OCI-LY3 (cell line): Measurements from ENCODE around the gene OBP2B.
"Not testable (repeated sequence)": the region's sequence is repeated elsewhere in the genome, so short reads cannot be mapped to it uniquely, and the experiment has no call there.

Experiments
- H2AFZ ChIP-seq: fragments of 200-600, 300-600 bp; shearing (Covaris generic); 2 replicates; pipeline ENCODE4 v1.6.0; 2014; ENCODE audit warnings: antibody characterized with exemption, low read depth, low read length
- H3K27ac ChIP-seq: fragments of 200-600, 300-600 bp; sonication (generic); 2 replicates; pipeline ENCODE4 v1.5.1; 2014; ENCODE audit warnings: mild to moderate bottlenecking, low read length, moderate library complexity, mixed read lengths
- H3K27me3 ChIP-seq: fragments of 200-600, 300-600 bp; sonication (generic); 2 replicates; pipeline ENCODE4 v1.6.1; 2014; ENCODE audit warnings: low read depth, low read length, mixed read lengths
- H3K36me3 ChIP-seq: fragments of 200-600, 300-600 bp; sonication (generic); replicated peaks from 2 replicates; pipeline ENCODE3; 2014; ENCODE audit warnings: low read depth, low read length, mixed read lengths
- H3K4me1 ChIP-seq: fragments of 300-600, 200-600 bp; sonication (generic); 2 replicates; pipeline ENCODE4 v1.6.1; 2014; ENCODE audit warnings: low read length, mixed read lengths
- H3K4me2 ChIP-seq: fragments of 200-600, 300-600 bp; sonication (generic); 2 replicates; pipeline ENCODE4 v1.6.1; 2014; ENCODE audit warnings: low read length, mixed read lengths
- H3K4me3 ChIP-seq: fragments of 300-600, 200-600 bp; sonication (generic); 2 replicates; pipeline ENCODE4 v1.5.1; 2014; ENCODE audit warnings: antibody characterized with exemption, mild to moderate bottlenecking, low read length, moderate library complexity
- H3K79me2 ChIP-seq: fragments of 300-600, 200-600 bp; shearing (Covaris generic); 2 replicates; pipeline ENCODE4 v1.6.1; 2014; ENCODE audit warnings: mild to moderate bottlenecking, low read length, mixed read lengths
- H3K9ac ChIP-seq: fragments of 300-600, 200-600 bp; shearing (Covaris generic); 2 replicates; pipeline ENCODE4 v1.6.0; 2014; ENCODE audit warnings: mild to moderate bottlenecking, low read length, moderate library complexity
- H3K9me3 ChIP-seq: fragments of 200-600, 300-600 bp; shearing (Covaris generic); 2 replicates; pipeline ENCODE4 v1.6.1; 2014; ENCODE audit warnings: low read length, mixed read lengths; ENCODE audit not compliant: insufficient read depth
- H4K20me1 ChIP-seq: fragments of 200-600, 300-600 bp; sonication (generic); 2 replicates; pipeline ENCODE4 v1.6.1; 2016; ENCODE audit warnings: low read length, mixed read lengths; ENCODE audit not compliant: insufficient read depth
- CTCF ChIP-seq: fragments of 200-600, 300-600 bp; sonication (generic); IDR thresholded peaks from 2 replicates; pipeline ENCODE4 v1.5.1; 2014; ENCODE audit warnings: antibody characterized with exemption, low read length, low read depth
- EZH2phosphoT487 ChIP-seq: fragments of 200-600 bp; shearing (Covaris generic); IDR thresholded peaks from 2 replicates; pipeline ENCODE4 v1.6.1; 2018; ENCODE audit warnings: antibody characterized with exemption, mixed run types, low read depth

Gene OBP2B

GRCh38 chr9:133208880-133209300, at the start of gene OBP2B:
Gene OBP2B, minus strand, starts transcription at chr9:133209250. Its CDS starts 51 bp downstream, at chr9:133209199.
- H3K9me3 ChIP-seq, H3K79me2 ChIP-seq, H3K4me2 ChIP-seq, H4K20me1 ChIP-seq, H3K27ac ChIP-seq, H3K9ac ChIP-seq, H3K4me3 ChIP-seq, H3K4me1 ChIP-seq, H3K27me3 ChIP-seq, H3K36me3 ChIP-seq, H2AFZ ChIP-seq: not testable (repeated sequence)

- no peak overlapping the region for H2AFZ ChIP-seq
- no peaks in the 10 kb centered on the region for H3K36me3 ChIP-seq
- no peak overlapping the region for H3K9ac ChIP-seq
Measured at GRCh38 chr9:133258061-133259015, 49.3 kb upstream of the OBP2B start.

GRCh38 chr9:133257465-133257956, 48.5 kb upstream of the OBP2B start:
- no peaks in the 10 kb centered on the region for H3K36me3 ChIP-seq
- H3K27me3 ChIP-seq: peaks cover 10% of the 10 kb centered on the region; the same call in 1 of the 2 replicates
- no peak overlapping the region for H3K27ac ChIP-seq
- no peaks in the 10 kb centered on the region for H3K9me3 ChIP-seq
- no peaks in the 10 kb centered on the region for H3K79me2 ChIP-seq
- no peak overlapping the region for H3K9ac ChIP-seq
- no peak overlapping the region for H2AFZ ChIP-seq
- H3K4me1 ChIP-seq: no peaks in the 10 kb centered on the region
- no peaks in the 10 kb centered on the region for H4K20me1 ChIP-seq
- no peak for TF ChIP-seq EZH2phosphoT487
- no peak for TF ChIP-seq CTCF
- no peak overlapping the region for H3K4me2 ChIP-seq
- H3K4me3 ChIP-seq: no peak overlapping the region

More at GRCh38 chr9:133258061-133259015, 49.3 kb upstream of the OBP2B start:
- no peak overlapping the region for H3K4me3 ChIP-seq
- H3K27me3 ChIP-seq: 0 out of 2 replicates have a peak, but pooled peaks cover 2% of the 10 kb centered on the region
- TF ChIP-seq EZH2phosphoT487 (no peak), CTCF (no peak)
- no peaks in the 10 kb centered on the region for H3K79me2 ChIP-seq
- no peaks in the 10 kb centered on the region for H4K20me1 ChIP-seq
- no peaks in the 10 kb centered on the region for H3K4me1 ChIP-seq
- no peaks in the 10 kb centered on the region for H3K9me3 ChIP-seq
- no peak overlapping the region for H3K27ac ChIP-seq
- no peak overlapping the region for H3K4me2 ChIP-seq

- no peaks in the 10 kb centered on the region for H3K79me2 ChIP-seq
- no peaks in the 10 kb centered on the region for H3K36me3 ChIP-seq
- H4K20me1 ChIP-seq: no peaks in the 10 kb centered on the region
- no peaks in the 10 kb centered on the region for H3K9me3 ChIP-seq
- H3K27me3 ChIP-seq: peaks cover 15% of the 10 kb centered on the region; the same call in 1 of the 2 replicates
- no peak overlapping the region for H3K4me2 ChIP-seq
- no peak overlapping the region for H3K4me3 ChIP-seq
- H3K27ac ChIP-seq: no peak overlapping the region
- H2AFZ ChIP-seq: no peak overlapping the region
- H3K9ac ChIP-seq: no peak overlapping the region
- no peaks in the 10 kb centered on the region for H3K4me1 ChIP-seq
- no peak for TF ChIP-seq CTCF
- no peak for TF ChIP-seq EZH2phosphoT487
Measured at GRCh38 chr9:133256686-133257091, 47.6 kb upstream of the OBP2B start.
